SHP77 (cell line): ENCODE data around the gene CEP131.
A peak's percentile ranks its signal among the peaks of the same experiment; 100 is the strongest.

Source experiments
- DNase-seq, 2 experiments: peaks; one replicate each; lab custom pipeline; 2025; lab: John Stamatoyannopoulos, UW

CEP131 gene

DNA sequence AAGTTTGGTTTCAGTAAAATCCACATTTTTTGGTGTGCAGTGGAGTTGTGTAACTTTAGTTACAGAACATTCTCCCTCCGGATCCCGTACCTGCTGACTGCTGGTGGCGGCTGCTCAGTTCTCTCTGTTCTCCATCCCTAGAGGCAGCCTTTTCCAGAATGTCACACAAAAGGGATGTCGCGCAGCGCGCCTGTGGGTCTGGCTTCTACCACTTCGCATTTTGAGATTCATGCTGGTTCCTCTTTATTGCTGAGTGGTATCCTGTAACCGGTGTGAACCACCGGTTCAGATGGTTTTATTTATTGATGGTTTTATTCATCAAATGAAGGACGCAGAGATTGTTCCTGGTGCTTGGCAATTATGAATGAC lies 981 bp upstream of the CEP131 start:
- peak in 1 of 2 experiments; percentile 26 for DNase-seq

GRCh38 chr17:81222620-81222905 lies 202 bp downstream of the CEP131 start:
- DNase-seq: no peak

- no peak for DNase-seq
Observed at GRCh38 chr17:81221842-81222619, 734 bp downstream of the CEP131 start.

DNA sequence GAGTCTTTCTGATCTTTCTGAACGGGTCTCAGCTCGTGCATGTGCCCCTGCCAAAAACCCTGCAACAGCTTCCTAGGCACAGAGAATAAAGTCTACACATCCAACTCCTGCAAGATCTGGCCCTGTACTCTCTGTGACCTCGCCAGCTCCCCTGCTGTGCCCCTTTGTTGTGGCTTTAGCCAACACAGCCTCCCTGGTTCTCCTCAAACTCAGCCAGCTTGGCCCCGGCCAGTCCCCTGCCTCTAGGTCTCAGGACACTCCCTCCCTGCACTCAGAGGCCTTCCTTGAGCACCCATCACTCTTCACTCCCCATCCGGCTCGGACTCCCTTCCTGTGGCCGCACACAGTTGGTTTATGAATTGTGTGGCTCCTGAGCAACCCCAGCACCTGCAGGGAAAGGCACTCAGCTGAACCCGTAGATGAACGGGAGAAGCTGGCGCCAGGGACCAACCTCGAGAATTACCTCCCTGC lies 1.4 kb downstream of the CEP131 start:
- DNase-seq: no peak

DNA sequence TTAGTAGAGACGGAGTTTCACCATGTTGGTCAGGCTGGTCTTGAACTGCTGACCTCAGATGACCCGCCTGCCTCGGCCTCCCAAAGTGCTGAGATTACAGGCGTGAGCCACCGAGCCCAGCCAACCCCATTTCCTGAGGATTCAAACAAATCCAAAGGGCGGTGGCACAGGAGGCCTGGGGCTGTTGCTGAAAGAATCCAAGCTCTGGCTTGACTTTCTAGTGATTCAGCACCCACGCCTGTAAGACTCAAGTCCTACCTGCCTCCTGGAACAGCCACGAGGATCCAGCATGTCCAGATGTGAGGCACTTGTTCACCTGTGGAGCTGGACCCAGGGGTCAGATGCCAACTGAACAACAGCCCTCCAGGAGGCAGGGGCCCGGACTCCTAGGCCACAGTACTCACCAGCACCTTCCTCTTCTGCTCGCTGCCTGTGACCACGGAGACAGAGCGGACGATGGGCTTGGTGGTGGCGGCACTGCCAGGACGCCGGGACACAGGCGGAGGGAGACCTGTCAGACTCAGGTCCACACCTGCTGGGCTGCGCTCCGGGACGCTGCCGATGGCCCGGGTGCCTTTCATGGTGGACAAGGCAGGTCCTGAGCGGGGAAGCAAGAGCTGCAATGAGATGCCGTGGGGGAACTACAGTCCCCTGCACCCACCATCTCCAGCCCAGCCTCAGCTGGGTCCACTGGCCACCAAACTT lies 3.1 kb downstream of the CEP131 start:
- no peak for DNase-seq

GRCh38 chr17:81218991-81219390 lies 3.8 kb downstream of the CEP131 start:
- DNase-seq: no peak

DNA sequence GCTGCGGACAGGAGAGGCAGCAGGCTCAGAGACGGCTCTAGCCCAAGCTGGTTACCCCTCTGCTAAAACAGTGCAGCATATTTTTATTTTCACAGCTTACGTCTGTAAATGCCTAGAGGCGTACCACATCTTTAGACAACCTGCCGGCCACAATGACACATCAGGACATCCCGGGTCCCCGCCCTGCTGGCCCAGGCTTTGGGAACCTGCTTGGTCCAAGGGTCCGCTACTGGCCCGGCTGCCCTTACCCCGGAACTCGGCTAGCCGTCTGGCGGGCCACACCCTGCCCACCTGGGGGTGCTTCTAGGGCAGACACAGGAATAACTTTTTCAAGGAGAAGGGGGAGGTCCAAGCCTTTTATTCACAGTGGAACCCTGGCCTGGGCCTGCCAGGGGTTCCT lies 4.3 kb downstream of the CEP131 start:
- no peak for DNase-seq

GRCh38 chr17:81217491-81217890 lies 5.3 kb downstream of the CEP131 start:
- no peak for DNase-seq

GRCh38 chr17:81213978-81214377 lies 8.8 kb downstream of the CEP131 start:
- no peak for DNase-seq

DNA sequence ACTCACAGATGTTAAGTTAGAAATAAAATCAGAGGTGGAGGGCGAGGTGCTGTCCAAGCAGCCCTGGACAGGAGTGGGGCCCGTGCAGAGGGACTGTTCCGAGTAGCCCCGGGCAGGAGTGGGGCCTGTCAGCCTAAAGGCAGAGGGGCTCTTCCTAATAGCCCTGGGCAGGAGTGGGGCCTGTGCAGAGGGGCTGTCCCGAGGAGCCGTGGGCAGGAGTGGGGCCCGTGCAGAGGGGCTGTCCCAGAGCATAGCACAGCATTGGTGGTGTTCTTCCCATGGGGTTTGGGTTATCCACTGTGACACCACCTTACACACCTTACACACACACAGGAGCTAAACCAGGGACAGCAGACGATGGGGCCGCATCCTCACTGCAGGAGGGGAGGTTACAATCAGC lies 10.4 kb downstream of the CEP131 start:
- DNase-seq: no peak

GRCh38 chr17:81210868-81211267 lies 11.9 kb downstream of the CEP131 start:
- DNase-seq: no peak

- no peak for DNase-seq
Observed at GRCh38 chr17:81210466-81210865, 12.3 kb downstream of the CEP131 start.

DNA sequence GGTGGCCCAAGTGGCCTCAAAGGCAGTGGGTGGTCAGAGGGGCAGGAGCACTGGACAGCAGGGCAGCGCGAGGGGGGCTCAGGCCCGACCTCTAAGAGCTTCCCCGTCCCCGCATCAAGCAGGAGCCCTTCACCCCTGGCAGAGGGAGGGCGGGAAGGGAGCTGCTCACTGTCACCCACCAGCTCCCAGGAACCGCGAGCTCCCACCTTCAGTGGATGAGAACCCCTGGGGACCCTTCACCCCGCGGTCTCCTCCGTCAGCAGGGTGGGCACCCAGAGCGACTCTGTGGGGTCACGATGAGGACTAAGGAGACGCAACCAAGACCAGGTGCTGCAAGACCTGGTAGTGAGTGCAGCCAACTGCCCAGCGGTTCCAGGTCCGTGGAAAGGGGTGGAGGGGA lies 13.6 kb downstream of the CEP131 start:
- no peak for DNase-seq

DNA sequence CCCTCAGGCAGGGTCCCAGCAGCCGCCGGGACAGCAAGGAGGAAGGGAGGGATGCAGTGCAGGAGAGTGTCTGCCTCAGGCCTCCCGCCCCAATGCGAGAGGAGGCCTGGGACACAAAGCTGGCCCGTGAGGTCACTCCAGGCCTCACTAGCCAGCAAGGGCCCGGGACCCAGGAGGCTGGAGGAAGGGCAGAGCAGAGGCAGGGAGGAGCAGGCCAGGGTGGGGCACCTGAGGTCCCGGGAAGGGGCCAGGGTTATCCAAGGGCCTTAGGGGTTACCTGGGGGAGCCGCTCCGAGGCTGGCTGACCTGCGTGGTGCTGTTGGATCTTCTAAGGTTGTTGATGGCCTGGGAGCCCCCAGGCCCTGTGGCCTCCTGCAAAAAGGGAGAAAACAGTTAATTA lies 14.1 kb downstream of the CEP131 start:
- no peak for DNase-seq

GRCh38 chr17:81207610-81208581 lies 14.9 kb downstream of the CEP131 start:
- peak in 1 of 2 experiments; percentile 61 for DNase-seq

DNA sequence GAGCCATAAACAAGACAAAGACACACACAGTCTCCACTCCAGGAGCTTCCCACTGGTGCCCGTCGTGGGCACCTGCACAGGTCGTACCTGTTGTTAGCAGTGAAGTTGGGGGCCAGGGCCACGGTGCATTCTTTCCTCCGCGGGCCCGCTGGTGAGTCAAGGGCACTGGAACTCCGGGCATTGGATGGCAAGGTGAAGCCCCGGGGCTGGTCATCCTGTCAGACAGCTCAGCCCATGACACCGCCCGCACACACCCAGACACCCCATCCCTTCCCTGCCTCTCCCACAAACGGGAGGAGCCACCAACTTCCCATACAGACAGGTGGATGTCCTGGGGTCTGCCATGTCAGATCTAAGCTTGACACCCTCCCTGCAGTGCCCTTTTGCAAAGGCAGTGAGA lies 16.1 kb downstream of the CEP131 start:
- no peak for DNase-seq

DNA sequence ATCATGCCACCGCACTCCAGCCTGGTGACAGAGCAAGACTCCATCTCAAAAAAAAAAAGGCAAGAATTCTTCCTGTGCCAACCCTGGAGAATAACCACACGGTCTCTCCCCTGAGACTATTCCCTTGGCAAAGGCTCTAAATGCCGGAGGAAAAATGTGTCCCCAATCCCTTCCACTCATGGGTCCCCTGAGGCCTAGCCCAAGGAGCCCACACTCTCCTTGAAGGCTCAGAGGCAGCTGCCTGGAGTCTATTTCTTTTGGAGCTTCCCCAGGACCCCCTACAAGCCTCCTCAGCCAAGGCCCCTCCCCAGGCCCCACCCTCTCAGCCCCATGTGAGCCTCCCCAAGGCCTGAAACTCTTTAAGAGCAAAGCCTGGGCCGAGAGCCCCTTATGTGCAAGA lies 16.6 kb downstream of the CEP131 start:
- DNase-seq: no peak

DNA sequence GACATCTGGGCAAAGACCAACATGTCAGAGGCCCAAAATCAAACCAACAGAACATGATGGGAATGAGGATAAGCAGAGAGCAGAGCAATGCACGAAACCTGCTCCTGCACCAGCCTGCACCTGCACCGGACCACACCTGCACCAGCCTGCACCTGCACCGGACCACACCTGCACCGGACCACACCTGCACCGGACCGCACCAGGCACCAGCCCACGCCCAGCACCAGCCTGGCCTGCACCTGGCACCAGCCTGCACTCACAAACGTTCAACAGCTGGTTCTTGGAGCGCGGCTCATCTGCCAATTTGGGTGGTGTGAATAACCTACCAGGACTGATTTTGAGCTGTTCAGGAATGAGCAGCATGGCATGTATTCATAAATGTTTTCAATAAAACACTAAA lies 18.2 kb downstream of the CEP131 start:
- no peak for DNase-seq

- DNase-seq: no peak
Observed at GRCh38 chr17:81203136-81203535, 19.6 kb downstream of the CEP131 start.

DNA sequence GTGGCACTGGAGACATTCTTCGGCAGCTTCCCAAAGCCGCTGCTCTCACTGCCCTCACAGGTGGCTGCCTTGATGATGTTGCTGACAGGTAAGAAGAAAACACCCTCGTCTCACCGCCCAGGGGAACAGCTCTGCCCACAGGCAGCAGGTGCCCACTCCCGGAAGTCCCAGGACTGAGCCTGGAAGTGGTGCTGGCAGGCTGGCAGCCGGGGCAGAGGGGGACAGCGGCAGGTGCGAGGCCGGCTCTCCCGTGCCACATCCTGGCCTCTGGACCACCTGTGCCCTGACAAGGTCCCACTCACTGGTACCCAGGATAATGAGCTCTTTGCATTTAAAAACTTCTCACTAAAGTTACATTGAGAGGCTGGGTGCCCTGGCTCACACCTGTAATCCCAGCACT lies 20.4 kb downstream of the CEP131 start:
- DNase-seq: no peak

- DNase-seq: peak; percentile 42 to 51
Observed at GRCh38 chr17:81200695-81201580, 21.8 kb downstream of the CEP131 start.

DNA sequence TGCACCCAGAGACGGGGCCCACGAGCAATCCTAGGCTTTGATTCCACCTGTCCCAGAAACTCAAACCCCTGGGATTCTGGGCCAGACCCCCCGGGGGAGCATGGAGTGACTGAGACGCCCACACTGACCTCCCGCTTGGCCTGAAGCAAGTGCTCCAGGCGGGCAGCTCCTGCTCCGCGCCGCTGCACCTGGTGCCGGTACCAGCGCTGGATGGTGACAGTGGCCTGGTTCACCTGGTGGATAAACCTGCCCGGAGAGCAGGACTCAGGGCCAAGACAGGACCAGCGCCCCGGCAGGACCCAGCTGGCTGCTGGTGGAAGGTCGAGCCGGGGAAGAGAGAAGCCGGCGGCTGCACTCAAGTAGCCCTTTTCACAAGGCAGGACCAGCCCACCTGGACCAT lies 22.6 kb downstream of the CEP131 start:
- no peak for DNase-seq
